GM21526 (cell line): ENCODE results near the gene PRSS3.
"Not testable (repeated sequence)": the region's sequence is repeated elsewhere in the genome, so short reads cannot be mapped to it uniquely, and the experiment has no call there.

Experiments
- ATAC-seq: cut with Tn5 transposase; IDR thresholded peaks from one replicate; pipeline ENCODE4 v1.9.1; 2021; ENCODE audit warnings: moderate library complexity; ENCODE audit not compliant: unreplicated experiment, low FRiP score

PRSS3 gene

GRCh38 chr9:33785914-33786313 lies 9.4 kb upstream of the PRSS3 start:
- ATAC-seq = no peak

GRCh38 chr9:33786681-33787080 lies 8.7 kb upstream of the PRSS3 start:
- no peak for ATAC-seq

GRCh38 chr9:33787839-33788238 lies 7.5 kb upstream of the PRSS3 start:
- no peak for ATAC-seq

- not testable (repeated sequence) for ATAC-seq
Measured at GRCh38 chr9:33789429-33789828, 5.9 kb upstream of the PRSS3 start.

- no peak for ATAC-seq
Measured at GRCh38 chr9:33791117-33791516, 4.2 kb upstream of the PRSS3 start.

GRCh38 chr9:33793496-33793895 lies 1.9 kb upstream of the PRSS3 start:
- ATAC-seq = not testable (repeated sequence)

- ATAC-seq = no peak
Measured at GRCh38 chr9:33794560-33794959, 801 bp upstream of the PRSS3 start.

- ATAC-seq = no peak
Measured at GRCh38 chr9:33795819-33796218, 458 bp downstream of the PRSS3 start.

GRCh38 chr9:33796679-33797078 lies 1.3 kb downstream of the PRSS3 start:
- ATAC-seq = not testable (repeated sequence)

GRCh38 chr9:33797837-33798236 lies 2.5 kb downstream of the PRSS3 start:
- no peak for ATAC-seq

GRCh38 chr9:33798545-33798944 lies 3.2 kb downstream of the PRSS3 start:
- ATAC-seq = no peak

GRCh38 chr9:33799928-33800704 lies 4.8 kb downstream of the PRSS3 start:
- ATAC-seq = no peak

- no peak for ATAC-seq
Measured at GRCh38 chr9:33800886-33801285, 5.5 kb downstream of the PRSS3 start.

- not testable (repeated sequence) for ATAC-seq
Measured at GRCh38 chr9:33801943-33802500, 6.7 kb downstream of the PRSS3 start.

- ATAC-seq = not testable (repeated sequence)
Measured at GRCh38 chr9:33804196-33804595, 8.8 kb downstream of the PRSS3 start.

- not testable (repeated sequence) for ATAC-seq
Measured at GRCh38 chr9:33807156-33807555, 11.8 kb downstream of the PRSS3 start.

GRCh38 chr9:33808979-33809322 lies 13.6 kb downstream of the PRSS3 start:
- not testable (repeated sequence) for ATAC-seq

- no peak for ATAC-seq
Measured at GRCh38 chr9:33809506-33809905, 14.1 kb downstream of the PRSS3 start.

GRCh38 chr9:33813712-33814641 lies 18.6 kb downstream of the PRSS3 start:
- ATAC-seq = no peak

GRCh38 chr9:33815781-33816180 lies 20.4 kb downstream of the PRSS3 start:
- no peak for ATAC-seq
